WTC11 (cell line): ENCODE results near the gene LZTS2. TPM values are rescaled to one million over a fixed set of nuclear protein-coding genes. Genes with fewer than 3 reads are reported as not detected.

Experiments
- ATAC-seq: fragments of 200-7000 bp; cut with Tn5 transposase; 2 replicates; pipeline ENCODE4 v1.10.0; 2021; ENCODE audit warnings: mild to moderate bottlenecking, moderate library complexity
- CTCF ChIA-PET: fragments of 300-600 bp; sonication (Branson Sonifier 250); formaldehyde crosslinking; loops from one replicate; lab custom pipeline; 2021; ENCODE audit warnings: antibody characterized with exemption; lab: Charles Lee
- POLR2A ChIA-PET: fragments of 350-600 bp; sonication (Branson Sonifier 250); formaldehyde crosslinking; loops from one replicate; lab custom pipeline; 2021; ENCODE audit warnings: antibody characterized with exemption; lab: Charles Lee
- DNase-seq: peaks from one replicate; pipeline ENCODE4 v3.0.0; 2021; ENCODE audit warnings: low spot score
- H3K27ac Mint-ChIP-seq: 2 replicates; pipeline ENCODE4 v1.8.0; 2021; ENCODE audit warnings: mixed read lengths
- H3K27me3 Mint-ChIP-seq: 2 replicates; pipeline ENCODE4 v1.8.0; 2021; ENCODE audit warnings: low read depth, mild to moderate bottlenecking, moderate library complexity, mixed read lengths
- H3K36me3 Mint-ChIP-seq: 2 replicates; pipeline ENCODE4 v1.8.0; 2021; ENCODE audit warnings: mixed read lengths
- H3K4me1 Mint-ChIP-seq: 2 replicates; pipeline ENCODE4 v1.8.0; 2022; ENCODE audit warnings: mixed read lengths
- H3K4me3 Mint-ChIP-seq: 2 replicates; pipeline ENCODE4 v1.8.0; 2021; ENCODE audit warnings: mild to moderate bottlenecking, moderate library complexity, mixed read lengths
- H3K9me3 Mint-ChIP-seq: 2 replicates; pipeline ENCODE4 v1.8.0; 2021; ENCODE audit warnings: mixed read lengths
- EMX1 ChIP-seq: fragments of 250-450 bp; sonication (Bioruptor Pico); IDR thresholded peaks from 2 replicates; pipeline ENCODE4 v1.8.0; 2021; ENCODE audit warnings: mild to moderate bottlenecking
- total RNA-seq: library from RNA; stranded (reverse); gene quantifications from 3 replicates; pipeline ENCODE4 v1.2.3, GENCODE V29; 2021
- TF ChIP-seq, protein P1 (sequence below): sonication (generic); formaldehyde crosslinking; IDR thresholded peaks from 2 replicates; pipeline ENCODE4 v1.8.1; 2023; ENCODE audit warnings: mild to moderate bottlenecking, missing genetic modification reagents
- TF ChIP-seq, protein P2 (sequence below): fragments of 250-450 bp; sonication (Bioruptor Pico); IDR thresholded peaks from 2 replicates; pipeline ENCODE4 v1.9.0; 2021; ENCODE audit warnings: moderate library complexity, mild to moderate bottlenecking, inconsistent platforms, borderline replicate concordance
- TF ChIP-seq, protein P3 (sequence below): sonication (generic); formaldehyde crosslinking; IDR thresholded peaks from 2 replicates; pipeline ENCODE4 v1.8.1; 2023; ENCODE audit warnings: mild to moderate bottlenecking, missing genetic modification reagents, moderate library complexity
- TF ChIP-seq, protein P4 (sequence below): sonication (generic); formaldehyde crosslinking; IDR thresholded peaks from 2 replicates; pipeline ENCODE4 v1.8.0; 2022; ENCODE audit warnings: mild to moderate bottlenecking, missing genetic modification reagents
- TF ChIP-seq, protein P5 (sequence below): sonication (generic); formaldehyde crosslinking; IDR thresholded peaks from 2 replicates; pipeline ENCODE4 v1.8.0; 2022; ENCODE audit warnings: missing genetic modification reagents
- TF ChIP-seq, protein P6 (sequence below): sonication (generic); formaldehyde crosslinking; IDR thresholded peaks from 2 replicates; pipeline ENCODE4 v1.8.0; 2022; ENCODE audit warnings: mild to moderate bottlenecking, missing genetic modification reagents
- TF ChIP-seq, protein P7 (sequence below): sonication (generic); formaldehyde crosslinking; IDR thresholded peaks from 2 replicates; pipeline ENCODE4 v1.8.0; 2022; ENCODE audit warnings: mild to moderate bottlenecking, missing genetic modification reagents
- TF ChIP-seq, protein P8 (sequence below): sonication (generic); formaldehyde crosslinking; IDR thresholded peaks from 2 replicates; pipeline ENCODE4 v1.8.0; 2023; ENCODE audit warnings: mild to moderate bottlenecking, missing genetic modification reagents

Gene LZTS2
- total RNA-seq, 1 experiment from 2014 or later: 84.6 TPM

DNA sequence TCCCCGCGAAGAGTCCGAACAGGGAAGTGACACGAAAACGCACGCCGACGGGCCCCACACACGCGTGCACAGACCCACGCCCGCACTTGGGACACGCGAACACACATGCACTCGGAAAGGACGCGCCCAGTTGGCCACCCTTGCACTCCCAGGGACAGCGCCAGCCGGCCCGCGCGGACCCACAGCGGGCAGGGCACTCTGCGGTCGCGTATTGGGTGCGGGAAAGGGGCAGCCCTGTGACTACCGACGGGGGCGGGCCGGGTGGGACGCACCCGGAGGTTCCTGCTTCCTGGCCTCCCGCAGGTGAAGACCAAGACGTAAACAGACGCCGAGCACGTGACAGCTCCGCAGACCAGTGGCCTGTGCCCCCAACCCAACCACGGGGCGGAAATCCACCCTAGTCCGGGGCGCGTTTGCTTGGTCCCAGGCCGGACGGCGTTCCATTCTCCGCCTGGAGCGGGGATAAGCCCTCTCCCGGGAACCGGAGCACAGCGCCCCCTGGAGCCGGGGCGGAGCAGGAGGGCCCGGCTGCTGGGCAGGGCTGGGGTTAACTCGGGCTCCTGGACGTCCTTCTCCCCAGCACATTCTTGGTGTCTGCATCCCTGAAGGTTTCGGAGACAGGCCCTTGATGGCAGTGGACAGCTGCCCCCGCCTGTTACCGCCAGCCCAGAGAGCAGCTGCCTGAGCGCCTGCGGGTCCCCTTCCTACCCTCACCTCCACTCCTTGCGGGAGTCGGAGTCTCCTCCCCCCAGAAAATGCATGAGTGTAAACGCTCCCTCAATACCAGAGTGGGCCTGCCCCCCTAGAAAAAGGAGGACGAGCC is 2.0 kb upstream of the LZTS2 start (continued):
- TF ChIP-seq, protein P1, sequence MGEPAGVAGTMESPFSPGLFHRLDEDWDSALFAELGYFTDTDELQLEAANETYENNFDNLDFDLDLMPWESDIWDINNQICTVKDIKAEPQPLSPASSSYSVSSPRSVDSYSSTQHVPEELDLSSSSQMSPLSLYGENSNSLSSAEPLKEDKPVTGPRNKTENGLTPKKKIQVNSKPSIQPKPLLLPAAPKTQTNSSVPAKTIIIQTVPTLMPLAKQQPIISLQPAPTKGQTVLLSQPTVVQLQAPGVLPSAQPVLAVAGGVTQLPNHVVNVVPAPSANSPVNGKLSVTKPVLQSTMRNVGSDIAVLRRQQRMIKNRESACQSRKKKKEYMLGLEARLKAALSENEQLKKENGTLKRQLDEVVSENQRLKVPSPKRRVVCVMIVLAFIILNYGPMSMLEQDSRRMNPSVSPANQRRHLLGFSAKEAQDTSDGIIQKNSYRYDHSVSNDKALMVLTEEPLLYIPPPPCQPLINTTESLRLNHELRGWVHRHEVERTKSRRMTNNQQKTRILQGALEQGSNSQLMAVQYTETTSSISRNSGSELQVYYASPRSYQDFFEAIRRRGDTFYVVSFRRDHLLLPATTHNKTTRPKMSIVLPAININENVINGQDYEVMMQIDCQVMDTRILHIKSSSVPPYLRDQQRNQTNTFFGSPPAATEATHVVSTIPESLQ: 0 out of 2 replicates have a peak, but pooled peaks have one; percentile 33

DNA sequence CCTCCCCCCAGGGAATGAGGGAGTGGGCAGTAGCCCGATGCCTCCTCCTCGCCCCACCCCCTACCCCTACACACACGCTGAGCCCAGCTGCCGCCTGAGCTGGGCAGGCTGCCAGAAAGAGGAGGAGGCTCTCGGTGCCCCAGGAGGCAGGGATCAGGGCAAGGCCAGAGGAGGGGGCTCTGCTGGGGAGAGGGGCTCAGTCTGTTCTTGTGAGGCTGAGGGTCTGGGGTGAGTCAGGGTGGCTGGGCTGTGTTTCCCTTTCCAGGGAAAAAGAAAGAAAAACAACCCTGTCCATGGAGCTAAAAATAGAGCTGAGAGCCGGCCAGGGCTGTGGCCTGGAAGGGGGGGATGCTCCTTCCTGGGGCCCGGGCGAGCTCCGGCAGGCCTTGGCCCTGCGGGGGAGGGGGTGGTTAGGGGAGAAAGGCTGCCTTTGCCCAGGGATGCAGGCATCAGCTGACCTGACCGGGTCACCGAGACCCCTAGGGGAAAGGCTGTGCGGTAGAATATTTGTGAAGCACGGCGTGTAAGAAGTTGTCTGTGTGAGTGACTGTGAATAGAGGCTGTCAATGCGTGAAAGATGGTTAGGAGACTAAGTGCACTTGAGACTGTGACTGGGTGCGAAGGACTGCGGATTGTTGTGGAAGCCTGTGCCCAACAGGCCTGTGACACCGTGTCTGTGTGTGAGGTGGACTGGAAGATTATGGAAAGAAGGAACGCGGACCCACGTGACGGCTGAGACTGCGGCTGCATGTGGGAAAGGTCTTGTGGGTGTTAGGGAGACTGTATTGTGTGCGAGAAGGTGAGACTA is 1.2 kb upstream of the LZTS2 start:
- H3K9me3 Mint-ChIP-seq: no peaks in the 10 kb centered on the region
- H3K36me3 Mint-ChIP-seq: peaks cover 14% of the 10 kb centered on the region
- TF ChIP-seq, protein P2, sequence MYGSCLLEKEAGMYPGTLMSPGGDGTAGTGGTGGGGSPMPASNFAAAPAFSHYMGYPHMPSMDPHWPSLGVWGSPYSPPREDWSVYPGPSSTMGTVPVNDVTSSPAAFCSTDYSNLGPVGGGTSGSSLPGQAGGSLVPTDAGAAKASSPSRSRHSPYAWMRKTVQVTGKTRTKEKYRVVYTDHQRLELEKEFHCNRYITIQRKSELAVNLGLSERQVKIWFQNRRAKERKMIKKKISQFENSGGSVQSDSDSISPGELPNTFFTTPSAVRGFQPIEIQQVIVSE (CRISPR knock-in tag): no peak
- TF ChIP-seq, protein P3, sequence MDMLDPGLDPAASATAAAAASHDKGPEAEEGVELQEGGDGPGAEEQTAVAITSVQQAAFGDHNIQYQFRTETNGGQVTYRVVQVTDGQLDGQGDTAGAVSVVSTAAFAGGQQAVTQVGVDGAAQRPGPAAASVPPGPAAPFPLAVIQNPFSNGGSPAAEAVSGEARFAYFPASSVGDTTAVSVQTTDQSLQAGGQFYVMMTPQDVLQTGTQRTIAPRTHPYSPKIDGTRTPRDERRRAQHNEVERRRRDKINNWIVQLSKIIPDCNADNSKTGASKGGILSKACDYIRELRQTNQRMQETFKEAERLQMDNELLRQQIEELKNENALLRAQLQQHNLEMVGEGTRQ (CRISPR knock-in tag): peak; percentile 63
- TF ChIP-seq, protein P4, sequence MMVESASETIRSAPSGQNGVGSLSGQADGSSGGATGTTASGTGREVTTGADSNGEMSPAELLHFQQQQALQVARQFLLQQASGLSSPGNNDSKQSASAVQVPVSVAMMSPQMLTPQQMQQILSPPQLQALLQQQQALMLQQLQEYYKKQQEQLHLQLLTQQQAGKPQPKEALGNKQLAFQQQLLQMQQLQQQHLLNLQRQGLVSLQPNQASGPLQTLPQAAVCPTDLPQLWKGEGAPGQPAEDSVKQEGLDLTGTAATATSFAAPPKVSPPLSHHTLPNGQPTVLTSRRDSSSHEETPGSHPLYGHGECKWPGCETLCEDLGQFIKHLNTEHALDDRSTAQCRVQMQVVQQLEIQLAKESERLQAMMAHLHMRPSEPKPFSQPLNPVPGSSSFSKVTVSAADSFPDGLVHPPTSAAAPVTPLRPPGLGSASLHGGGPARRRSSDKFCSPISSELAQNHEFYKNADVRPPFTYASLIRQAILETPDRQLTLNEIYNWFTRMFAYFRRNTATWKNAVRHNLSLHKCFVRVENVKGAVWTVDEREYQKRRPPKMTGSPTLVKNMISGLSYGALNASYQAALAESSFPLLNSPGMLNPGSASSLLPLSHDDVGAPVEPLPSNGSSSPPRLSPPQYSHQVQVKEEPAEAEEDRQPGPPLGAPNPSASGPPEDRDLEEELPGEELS: 0 out of 2 replicates have a peak, but pooled peaks have one; percentile 29
- TF ChIP-seq, protein P5, sequence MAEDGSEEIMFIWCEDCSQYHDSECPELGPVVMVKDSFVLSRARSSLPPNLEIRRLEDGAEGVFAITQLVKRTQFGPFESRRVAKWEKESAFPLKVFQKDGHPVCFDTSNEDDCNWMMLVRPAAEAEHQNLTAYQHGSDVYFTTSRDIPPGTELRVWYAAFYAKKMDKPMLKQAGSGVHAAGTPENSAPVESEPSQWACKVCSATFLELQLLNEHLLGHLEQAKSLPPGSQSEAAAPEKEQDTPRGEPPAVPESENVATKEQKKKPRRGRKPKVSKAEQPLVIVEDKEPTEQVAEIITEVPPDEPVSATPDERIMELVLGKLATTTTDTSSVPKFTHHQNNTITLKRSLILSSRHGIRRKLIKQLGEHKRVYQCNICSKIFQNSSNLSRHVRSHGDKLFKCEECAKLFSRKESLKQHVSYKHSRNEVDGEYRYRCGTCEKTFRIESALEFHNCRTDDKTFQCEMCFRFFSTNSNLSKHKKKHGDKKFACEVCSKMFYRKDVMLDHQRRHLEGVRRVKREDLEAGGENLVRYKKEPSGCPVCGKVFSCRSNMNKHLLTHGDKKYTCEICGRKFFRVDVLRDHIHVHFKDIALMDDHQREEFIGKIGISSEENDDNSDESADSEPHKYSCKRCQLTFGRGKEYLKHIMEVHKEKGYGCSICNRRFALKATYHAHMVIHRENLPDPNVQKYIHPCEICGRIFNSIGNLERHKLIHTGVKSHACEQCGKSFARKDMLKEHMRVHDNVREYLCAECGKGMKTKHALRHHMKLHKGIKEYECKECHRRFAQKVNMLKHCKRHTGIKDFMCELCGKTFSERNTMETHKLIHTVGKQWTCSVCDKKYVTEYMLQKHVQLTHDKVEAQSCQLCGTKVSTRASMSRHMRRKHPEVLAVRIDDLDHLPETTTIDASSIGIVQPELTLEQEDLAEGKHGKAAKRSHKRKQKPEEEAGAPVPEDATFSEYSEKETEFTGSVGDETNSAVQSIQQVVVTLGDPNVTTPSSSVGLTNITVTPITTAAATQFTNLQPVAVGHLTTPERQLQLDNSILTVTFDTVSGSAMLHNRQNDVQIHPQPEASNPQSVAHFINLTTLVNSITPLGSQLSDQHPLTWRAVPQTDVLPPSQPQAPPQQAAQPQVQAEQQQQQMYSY (CRISPR knock-in tag): 0 out of 2 replicates have a peak, but pooled peaks have one; percentile 24
- TF ChIP-seq, protein P1: no peak
- TF ChIP-seq, protein P6, sequence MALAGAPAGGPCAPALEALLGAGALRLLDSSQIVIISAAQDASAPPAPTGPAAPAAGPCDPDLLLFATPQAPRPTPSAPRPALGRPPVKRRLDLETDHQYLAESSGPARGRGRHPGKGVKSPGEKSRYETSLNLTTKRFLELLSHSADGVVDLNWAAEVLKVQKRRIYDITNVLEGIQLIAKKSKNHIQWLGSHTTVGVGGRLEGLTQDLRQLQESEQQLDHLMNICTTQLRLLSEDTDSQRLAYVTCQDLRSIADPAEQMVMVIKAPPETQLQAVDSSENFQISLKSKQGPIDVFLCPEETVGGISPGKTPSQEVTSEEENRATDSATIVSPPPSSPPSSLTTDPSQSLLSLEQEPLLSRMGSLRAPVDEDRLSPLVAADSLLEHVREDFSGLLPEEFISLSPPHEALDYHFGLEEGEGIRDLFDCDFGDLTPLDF (CRISPR knock-in tag): no peak
- TF ChIP-seq, protein P7, sequence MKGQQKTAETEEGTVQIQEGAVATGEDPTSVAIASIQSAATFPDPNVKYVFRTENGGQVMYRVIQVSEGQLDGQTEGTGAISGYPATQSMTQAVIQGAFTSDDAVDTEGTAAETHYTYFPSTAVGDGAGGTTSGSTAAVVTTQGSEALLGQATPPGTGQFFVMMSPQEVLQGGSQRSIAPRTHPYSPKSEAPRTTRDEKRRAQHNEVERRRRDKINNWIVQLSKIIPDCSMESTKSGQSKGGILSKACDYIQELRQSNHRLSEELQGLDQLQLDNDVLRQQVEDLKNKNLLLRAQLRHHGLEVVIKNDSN (CRISPR knock-in tag): peak; percentile 4; the same call in 1 of the 2 replicates
- TF ChIP-seq EMX1 (CRISPR knock-in tag): 0 out of 2 replicates have a peak, but pooled peaks have one; percentile 45
- TF ChIP-seq, protein P8, sequence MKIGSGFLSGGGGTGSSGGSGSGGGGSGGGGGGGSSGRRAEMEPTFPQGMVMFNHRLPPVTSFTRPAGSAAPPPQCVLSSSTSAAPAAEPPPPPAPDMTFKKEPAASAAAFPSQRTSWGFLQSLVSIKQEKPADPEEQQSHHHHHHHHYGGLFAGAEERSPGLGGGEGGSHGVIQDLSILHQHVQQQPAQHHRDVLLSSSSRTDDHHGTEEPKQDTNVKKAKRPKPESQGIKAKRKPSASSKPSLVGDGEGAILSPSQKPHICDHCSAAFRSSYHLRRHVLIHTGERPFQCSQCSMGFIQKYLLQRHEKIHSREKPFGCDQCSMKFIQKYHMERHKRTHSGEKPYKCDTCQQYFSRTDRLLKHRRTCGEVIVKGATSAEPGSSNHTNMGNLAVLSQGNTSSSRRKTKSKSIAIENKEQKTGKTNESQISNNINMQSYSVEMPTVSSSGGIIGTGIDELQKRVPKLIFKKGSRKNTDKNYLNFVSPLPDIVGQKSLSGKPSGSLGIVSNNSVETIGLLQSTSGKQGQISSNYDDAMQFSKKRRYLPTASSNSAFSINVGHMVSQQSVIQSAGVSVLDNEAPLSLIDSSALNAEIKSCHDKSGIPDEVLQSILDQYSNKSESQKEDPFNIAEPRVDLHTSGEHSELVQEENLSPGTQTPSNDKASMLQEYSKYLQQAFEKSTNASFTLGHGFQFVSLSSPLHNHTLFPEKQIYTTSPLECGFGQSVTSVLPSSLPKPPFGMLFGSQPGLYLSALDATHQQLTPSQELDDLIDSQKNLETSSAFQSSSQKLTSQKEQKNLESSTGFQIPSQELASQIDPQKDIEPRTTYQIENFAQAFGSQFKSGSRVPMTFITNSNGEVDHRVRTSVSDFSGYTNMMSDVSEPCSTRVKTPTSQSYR: 0 out of 2 replicates have a peak, but pooled peaks have one; percentile 15
- H3K27me3 Mint-ChIP-seq: no peaks in the 10 kb centered on the region
- ChIA-PET CTCF (interaction anchor here (0.6 to 13.4 kb wide), 26 partner anchors 11 to 361 kb away, joined by 3 to 277 read pairs (median 5); partner anchors contain the start of genes MRPL43, PDZD7, SEMA4G and SFXN3), POLR2A (interaction anchor here (1.8 to 3.4 kb wide), 2 partner anchors 10 to 16 kb away, joined by 5 to 14 read pairs; no protein-coding TSS in a partner anchor)
- H3K4me1 Mint-ChIP-seq: peaks cover 32% of the 10 kb centered on the region
- peak overlapping the region; percentile 83 for H3K4me3 Mint-ChIP-seq
- peak; percentile 17 for ATAC-seq
- DNase-seq: peak; percentile 66
- peak overlapping the region; percentile 95 for H3K27ac Mint-ChIP-seq
